ENCODE measurements around the gene FANCD2OS.
"Not testable (repeated sequence)": the region's sequence is repeated elsewhere in the genome, so short reads cannot be mapped to it uniquely, and the experiment has no call there.

The FANCD2OS gene

GRCh38 chr3:10136426-10137005 lies 28.5 kb upstream of the FANCD2OS start:
- no peaks in the 10 kb centered on the region for H3K9me3 ChIP-seq (ENCODE audit: insufficient read depth, low read depth, low read length)
- no peak overlapping the region for H3K4me3 ChIP-seq (ENCODE audit: low read length)
- no peak overlapping the region for H3K27ac ChIP-seq (ENCODE audit: low read length)

DNA sequence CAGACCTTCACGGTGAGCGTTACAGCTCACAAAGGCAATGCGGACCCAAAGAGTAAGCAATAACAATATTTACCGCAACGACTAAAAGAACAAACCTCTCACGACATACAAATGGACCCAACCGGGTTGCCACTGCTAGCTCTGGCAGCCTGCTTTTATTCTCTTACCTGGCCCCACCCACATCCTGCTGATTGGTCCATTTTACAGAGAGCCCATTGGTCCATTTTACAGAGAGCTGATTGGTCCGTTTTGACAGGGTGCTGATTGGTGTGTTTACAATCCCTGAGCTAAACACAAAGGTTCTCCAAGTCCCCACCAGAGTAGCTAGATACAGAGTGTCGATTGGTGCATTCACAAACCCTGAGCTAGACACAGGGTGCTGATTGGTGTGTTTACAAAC lies 27.8 kb upstream of the FANCD2OS start:
- H3K27ac ChIP-seq (ENCODE audit: low read length); H3K9ac ChIP-seq (ENCODE audit: low read depth, low read length); H3K36me3 ChIP-seq (ENCODE audit: insufficient read depth, low read depth, low read length); H3K4me1 ChIP-seq (ENCODE audit: insufficient read depth, low read length); H3K27me3 ChIP-seq (ENCODE audit: insufficient read depth, low read length); H3K4me3 ChIP-seq (ENCODE audit: low read length); H3K9me3 ChIP-seq (ENCODE audit: insufficient read depth, low read depth, low read length): not testable (repeated sequence)

More at GRCh38 chr3:10136426-10137005, 28.5 kb upstream of the FANCD2OS start:
- no peak overlapping the region for H3K9ac ChIP-seq (ENCODE audit: low read depth, low read length)
- H3K36me3 ChIP-seq (ENCODE audit: insufficient read depth, low read depth, low read length), result no peaks in the 10 kb centered on the region
- no peaks in the 10 kb centered on the region for H3K4me1 ChIP-seq (ENCODE audit: insufficient read depth, low read length)
- H3K27me3 ChIP-seq (ENCODE audit: insufficient read depth, low read length), result no peaks in the 10 kb centered on the region

DNA sequence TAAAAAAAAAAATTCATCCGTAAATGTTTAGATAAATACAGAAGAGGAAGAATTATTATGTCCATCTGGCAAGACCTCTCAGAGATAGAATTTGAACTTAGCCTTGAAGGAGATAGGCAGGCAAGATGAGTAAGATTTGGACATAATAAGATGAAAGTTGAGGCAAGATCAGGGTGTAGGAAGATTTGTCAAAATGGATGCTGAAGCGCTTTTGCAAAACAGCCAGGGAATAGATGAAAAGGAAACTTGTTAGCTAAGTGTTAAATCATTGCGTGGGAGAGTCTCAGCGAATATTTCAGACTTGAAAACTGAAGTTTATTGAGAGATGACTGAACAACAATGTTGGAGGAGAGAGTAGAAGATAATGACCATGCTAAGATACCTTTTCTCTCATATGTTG lies 14.7 kb upstream of the FANCD2OS start:
- Histone ChIP-seq H3K9ac (ENCODE audit: low read depth, low read length) (no peak overlapping the region), H3K9me3 (ENCODE audit: insufficient read depth, low read depth, low read length) (no peaks in the 10 kb centered on the region), H3K4me3 (ENCODE audit: low read length) (no peak overlapping the region), H3K27me3 (ENCODE audit: insufficient read depth, low read length) (no peaks in the 10 kb centered on the region), H3K27ac (ENCODE audit: low read length) (no peak overlapping the region), H3K4me1 (ENCODE audit: insufficient read depth, low read length) (no peaks in the 10 kb centered on the region), H3K36me3 (ENCODE audit: insufficient read depth, low read depth, low read length) (peaks cover 47% of the 10 kb centered on the region)

- no peak overlapping the region for H3K9ac ChIP-seq (ENCODE audit: low read depth, low read length)
- H3K4me3 ChIP-seq (ENCODE audit: low read length), result no peak overlapping the region
- H3K27me3 ChIP-seq (ENCODE audit: insufficient read depth, low read length), result no peaks in the 10 kb centered on the region
- peaks cover 5% of the 10 kb centered on the region; the same call in 1 of the 2 replicates for H3K4me1 ChIP-seq (ENCODE audit: insufficient read depth, low read length)
- peaks cover 33% of the 10 kb centered on the region for H3K36me3 ChIP-seq (ENCODE audit: insufficient read depth, low read depth, low read length)
- no peaks in the 10 kb centered on the region for H3K9me3 ChIP-seq (ENCODE audit: insufficient read depth, low read depth, low read length)
- no peak overlapping the region for H3K27ac ChIP-seq (ENCODE audit: low read length)
Observed at GRCh38 chr3:10121064-10121463, 13.0 kb upstream of the FANCD2OS start.

GRCh38 chr3:10119376-10119775 lies 11.3 kb upstream of the FANCD2OS start:
- Histone ChIP-seq H3K4me3 (ENCODE audit: low read length) (no peak overlapping the region), H3K27me3 (ENCODE audit: insufficient read depth, low read length) (no peaks in the 10 kb centered on the region), H3K36me3 (ENCODE audit: insufficient read depth, low read depth, low read length) (peaks cover 18% of the 10 kb centered on the region; the same call in 1 of the 2 replicates), H3K27ac (ENCODE audit: low read length) (no peak overlapping the region), H3K9ac (ENCODE audit: low read depth, low read length) (no peak overlapping the region), H3K4me1 (ENCODE audit: insufficient read depth, low read length) (peaks cover 5% of the 10 kb centered on the region; the same call in 1 of the 2 replicates), H3K9me3 (ENCODE audit: insufficient read depth, low read depth, low read length) (no peaks in the 10 kb centered on the region)

- H3K27me3 ChIP-seq (ENCODE audit: insufficient read depth, low read length), result no peaks in the 10 kb centered on the region
- peak overlapping the region; percentile 94; the same call in 1 of the 2 replicates for H3K9ac ChIP-seq (ENCODE audit: low read depth, low read length)
- H3K9me3 ChIP-seq (ENCODE audit: insufficient read depth, low read depth, low read length), result no peaks in the 10 kb centered on the region
- no peak overlapping the region for H3K27ac ChIP-seq (ENCODE audit: low read length)
- H3K36me3 ChIP-seq (ENCODE audit: insufficient read depth, low read depth, low read length), result peaks cover 18% of the 10 kb centered on the region; the same call in 1 of the 2 replicates
- H3K4me3 ChIP-seq (ENCODE audit: low read length), result peak overlapping the region; percentile 100; the same call in 1 of the 2 replicates
- peaks cover 5% of the 10 kb centered on the region; the same call in 1 of the 2 replicates for H3K4me1 ChIP-seq (ENCODE audit: insufficient read depth, low read length)
Observed at GRCh38 chr3:10116928-10117327, 8.9 kb upstream of the FANCD2OS start.

- Histone ChIP-seq H3K36me3 (ENCODE audit: insufficient read depth, low read depth, low read length) (peaks cover 14% of the 10 kb centered on the region; the same call in 1 of the 2 replicates), H3K27ac (ENCODE audit: low read length) (no peak overlapping the region), H3K4me1 (ENCODE audit: insufficient read depth, low read length) (peaks cover 5% of the 10 kb centered on the region; the same call in 1 of the 2 replicates), H3K9ac (ENCODE audit: low read depth, low read length) (peak overlapping the region; percentile 94), H3K4me3 (ENCODE audit: low read length) (peak overlapping the region; percentile 100), H3K27me3 (ENCODE audit: insufficient read depth, low read length) (no peaks in the 10 kb centered on the region), H3K9me3 (ENCODE audit: insufficient read depth, low read depth, low read length) (no peaks in the 10 kb centered on the region)
Observed at GRCh38 chr3:10116138-10116460, 8.0 kb upstream of the FANCD2OS start.

- Histone ChIP-seq H3K9ac (ENCODE audit: low read depth, low read length) (peak within 1 kb of the TSS; percentile 94), H3K4me3 (ENCODE audit: low read length) (peak within 1 kb of the TSS; percentile 100), H3K4me1 (ENCODE audit: insufficient read depth, low read length) (peaks cover 5% of the 10 kb centered on the region; the same call in 1 of the 2 replicates), H3K27ac (ENCODE audit: low read length) (no peak within 1 kb of the TSS), H3K36me3 (ENCODE audit: insufficient read depth, low read depth, low read length) (peaks cover 9% of the 10 kb centered on the region; the same call in 1 of the 2 replicates), H3K9me3 (ENCODE audit: insufficient read depth, low read depth, low read length) (no peaks in the 10 kb centered on the region), H3K27me3 (ENCODE audit: insufficient read depth, low read length) (no peaks in the 10 kb centered on the region)
Observed at GRCh38 chr3:10115326-10116137, 7.5 kb upstream of the FANCD2OS start, which contains the start of gene BRK1. TSS of gene BRK1 (plus strand) at chr3:10115675. CDS start at chr3:10115702, 27 bp downstream.

- H3K4me3 ChIP-seq (ENCODE audit: low read length), result no peak overlapping the region
Observed at GRCh38 chr3:10106919-10107318, 1.1 kb downstream of the FANCD2OS start.

GRCh38 chr3:10099041-10099440 lies 9.0 kb downstream of the FANCD2OS start:
- H3K9ac ChIP-seq (ENCODE audit: low read depth, low read length), result no peak overlapping the region
- no peaks in the 10 kb centered on the region for H3K9me3 ChIP-seq (ENCODE audit: insufficient read depth, low read depth, low read length)
- H3K27ac ChIP-seq (ENCODE audit: low read length), result no peak overlapping the region
- no peaks in the 10 kb centered on the region for H3K27me3 ChIP-seq (ENCODE audit: insufficient read depth, low read length)
- no peak overlapping the region for H3K4me3 ChIP-seq (ENCODE audit: low read length)
- H3K36me3 ChIP-seq (ENCODE audit: insufficient read depth, low read depth, low read length), result peaks cover 67% of the 10 kb centered on the region
- no peaks in the 10 kb centered on the region for H3K4me1 ChIP-seq (ENCODE audit: insufficient read depth, low read length)

More at GRCh38 chr3:10106919-10107318, 1.1 kb downstream of the FANCD2OS start:
- no peak overlapping the region for H3K27ac ChIP-seq (ENCODE audit: low read length)
- peaks cover 4% of the 10 kb centered on the region; the same call in 1 of the 2 replicates for H3K36me3 ChIP-seq (ENCODE audit: insufficient read depth, low read depth, low read length)
- no peaks in the 10 kb centered on the region for H3K9me3 ChIP-seq (ENCODE audit: insufficient read depth, low read depth, low read length)
- no peaks in the 10 kb centered on the region for H3K27me3 ChIP-seq (ENCODE audit: insufficient read depth, low read length)
- H3K4me1 ChIP-seq (ENCODE audit: insufficient read depth, low read length), result no peaks in the 10 kb centered on the region
- no peak overlapping the region for H3K9ac ChIP-seq (ENCODE audit: low read depth, low read length)

- H3K9ac ChIP-seq (ENCODE audit: low read depth, low read length), result no peak overlapping the region
- H3K9me3 ChIP-seq (ENCODE audit: insufficient read depth, low read depth, low read length), result no peaks in the 10 kb centered on the region
- H3K27ac ChIP-seq (ENCODE audit: low read length), result no peak overlapping the region
- no peaks in the 10 kb centered on the region for H3K27me3 ChIP-seq (ENCODE audit: insufficient read depth, low read length)
- H3K36me3 ChIP-seq (ENCODE audit: insufficient read depth, low read depth, low read length), result peaks cover 83% of the 10 kb centered on the region
- H3K4me1 ChIP-seq (ENCODE audit: insufficient read depth, low read length), result no peaks in the 10 kb centered on the region
- no peak overlapping the region for H3K4me3 ChIP-seq (ENCODE audit: low read length)
Observed at GRCh38 chr3:10093678-10094077, 14.4 kb downstream of the FANCD2OS start.

- peaks cover 92% of the 10 kb centered on the region for H3K36me3 ChIP-seq (ENCODE audit: insufficient read depth, low read depth, low read length)
- not testable (repeated sequence) for H3K9me3 ChIP-seq (ENCODE audit: insufficient read depth, low read depth, low read length)
Observed at GRCh38 chr3:10091387-10091786, 16.7 kb downstream of the FANCD2OS start.

More at GRCh38 chr3:10091387-10091786, 16.7 kb downstream of the FANCD2OS start:
- H3K27me3 ChIP-seq (ENCODE audit: insufficient read depth, low read length); H3K27ac ChIP-seq (ENCODE audit: low read length); H3K4me1 ChIP-seq (ENCODE audit: insufficient read depth, low read length); H3K4me3 ChIP-seq (ENCODE audit: low read length); H3K9ac ChIP-seq (ENCODE audit: low read depth, low read length): not testable (repeated sequence)

Measured in iPS-20b (cell line).